GM19468 (cell line): Measurements from ENCODE around the gene UGT1A10.

Experiments
- ATAC-seq: cut with Tn5 transposase; IDR thresholded peaks from one replicate; pipeline ENCODE4 v1.9.1; 2021; ENCODE audit warnings: mild to moderate bottlenecking, moderate library complexity, moderate number of reproducible peaks; ENCODE audit not compliant: unreplicated experiment; ENCODE audit errors: extremely low read depth

UGT1A10 gene

GRCh38 chr2:233799087-233799665 lies 162.9 kb downstream of the UGT1A10 start:
- ATAC-seq, result no peak

DNA sequence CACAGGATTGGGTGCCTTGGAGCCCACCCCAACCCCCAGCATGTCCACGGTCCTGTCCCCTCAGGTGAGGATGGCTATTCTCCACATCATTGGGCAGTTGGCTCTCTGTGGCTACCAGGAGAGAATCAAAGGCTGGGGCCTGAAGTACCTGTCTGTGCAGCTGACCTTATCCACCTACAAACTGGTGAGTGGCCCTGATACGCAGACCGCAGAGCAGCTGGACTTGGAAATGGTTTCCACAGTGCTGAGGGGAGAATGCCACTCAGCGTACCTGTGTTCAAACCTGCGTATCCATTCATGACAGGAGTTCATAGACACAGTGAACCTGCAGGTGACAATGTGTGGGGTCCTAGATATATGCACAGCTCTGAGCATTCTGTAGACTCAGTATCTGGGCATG lies 163.5 kb downstream of the UGT1A10 start:
- no peak for ATAC-seq

GRCh38 chr2:233800208-233800607 lies 164.0 kb downstream of the UGT1A10 start:
- no peak for ATAC-seq

DNA sequence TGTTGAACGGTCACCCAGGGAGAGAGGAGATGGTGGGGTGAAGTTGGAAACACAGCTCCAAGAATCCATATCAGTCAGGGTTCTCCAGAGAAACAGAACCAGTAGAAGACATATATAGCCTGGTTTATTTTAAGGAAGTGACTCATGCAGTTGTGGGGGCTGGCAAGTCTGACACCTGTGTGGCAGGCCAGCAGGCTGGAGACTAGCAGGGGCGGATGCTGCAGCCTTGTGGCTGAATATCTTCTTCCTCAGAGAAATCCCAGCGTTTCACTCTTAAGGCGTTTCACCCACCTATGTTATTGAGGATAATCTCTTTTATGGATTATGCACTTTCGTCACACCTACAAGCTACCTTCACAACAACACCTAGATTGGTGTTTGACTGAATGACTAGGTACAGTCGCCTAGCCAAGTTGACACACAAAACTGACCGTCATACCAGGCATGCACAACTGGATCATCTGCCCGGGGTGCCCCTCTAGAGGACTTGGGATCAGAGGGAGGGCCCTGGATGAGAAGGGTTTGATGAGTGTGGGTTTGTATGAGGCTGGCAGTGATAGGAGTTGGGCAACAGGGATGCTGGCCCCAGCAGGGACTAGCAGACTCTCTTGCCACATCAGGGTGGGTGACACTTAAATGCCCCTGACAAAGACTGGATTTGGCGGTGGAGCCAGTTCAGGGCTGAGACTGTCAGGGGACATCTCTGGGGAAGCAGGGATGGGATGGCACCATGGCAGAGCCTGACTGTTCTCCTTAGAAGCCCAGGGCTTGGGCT lies 165.3 kb downstream of the UGT1A10 start:
- no peak for ATAC-seq

- no peak for ATAC-seq
Observed at GRCh38 chr2:233802132-233802815, 166.0 kb downstream of the UGT1A10 start.

GRCh38 chr2:233803292-233803911 lies 167.2 kb downstream of the UGT1A10 start:
- ATAC-seq, result no peak

GRCh38 chr2:233803994-233804393 lies 167.7 kb downstream of the UGT1A10 start:
- ATAC-seq, result no peak

DNA sequence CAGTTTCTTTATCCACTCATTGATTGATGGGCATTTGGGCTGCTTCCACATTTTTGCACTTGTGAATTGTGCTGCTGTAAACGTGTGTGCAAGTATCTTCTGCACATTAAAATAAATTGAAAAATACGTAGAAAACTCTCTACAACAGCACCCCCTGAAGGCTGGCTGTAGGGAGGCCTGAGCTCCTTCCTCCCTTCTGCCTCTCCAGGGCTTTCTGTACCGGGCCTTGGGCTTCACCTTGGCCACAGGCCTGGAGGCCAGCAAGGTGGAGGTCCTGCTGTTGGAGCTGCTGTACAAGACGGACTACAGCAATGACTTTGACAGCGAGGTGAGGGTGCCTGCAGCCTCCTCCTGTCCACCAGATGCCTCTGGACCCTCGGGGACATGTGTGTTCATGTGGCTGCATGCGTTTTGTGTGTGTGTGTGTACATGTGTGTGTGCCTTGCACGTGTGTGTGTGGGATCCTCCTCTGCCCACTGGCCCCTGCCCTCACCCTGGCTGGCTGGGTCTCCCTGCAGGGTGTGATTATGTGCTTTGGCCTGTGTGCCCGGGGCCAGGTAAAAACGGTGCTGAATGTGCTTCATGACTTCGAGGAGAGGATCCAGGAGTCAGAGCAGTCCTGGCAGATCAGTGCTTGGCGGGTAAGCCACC lies 171.1 kb downstream of the UGT1A10 start:
- no peak for ATAC-seq

DNA sequence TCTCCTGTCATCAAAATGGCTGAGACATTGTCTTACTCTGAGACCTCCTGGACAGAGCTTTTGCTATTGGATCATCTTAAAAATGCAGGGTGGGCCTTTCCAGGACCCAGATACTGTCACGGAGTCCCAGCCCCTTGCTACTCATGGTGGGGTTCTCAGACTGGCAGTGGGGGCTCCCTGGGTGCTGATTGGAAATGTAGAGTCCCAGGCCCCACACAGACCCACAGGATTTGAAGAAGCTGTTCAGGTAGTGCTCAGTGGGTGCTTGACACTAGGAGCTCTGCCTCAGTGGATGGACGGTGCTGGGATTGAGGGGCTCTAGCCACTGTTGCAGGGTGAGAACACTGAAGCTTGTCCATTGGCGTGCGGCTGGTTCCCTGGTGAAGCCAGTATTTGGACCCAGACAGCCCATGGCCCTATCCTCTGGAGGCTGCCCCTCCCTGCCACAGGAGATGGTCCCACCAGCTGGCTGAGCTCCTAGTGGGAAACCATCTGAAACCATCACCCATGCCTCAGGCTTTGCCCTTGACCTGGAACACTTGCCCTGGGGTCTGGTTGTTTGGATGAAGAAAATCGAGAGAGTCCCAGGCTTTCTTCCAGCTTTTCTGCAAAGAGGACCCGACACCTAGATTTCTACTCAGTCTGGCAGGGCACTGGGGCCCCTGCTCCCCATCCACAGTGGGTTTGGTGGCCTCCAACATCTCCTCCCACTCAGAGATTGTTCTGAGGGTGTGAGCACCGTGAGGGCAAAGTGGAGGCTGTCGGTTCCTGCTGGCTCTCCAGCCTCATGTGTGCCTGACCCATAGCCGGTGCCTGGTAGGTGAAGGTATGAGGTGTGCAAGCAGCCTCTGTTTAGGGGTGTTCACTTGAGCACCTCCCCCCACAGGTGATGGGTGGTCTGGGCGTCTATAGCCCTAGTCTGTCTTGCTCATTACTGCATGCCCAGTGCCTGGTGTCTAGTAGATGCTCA lies 172.0 kb downstream of the UGT1A10 start:
- ATAC-seq, result no peak

- no peak for ATAC-seq
Observed at GRCh38 chr2:233810385-233810784, 174.1 kb downstream of the UGT1A10 start.

- no peak for ATAC-seq
Observed at GRCh38 chr2:233811087-233811486, 174.8 kb downstream of the UGT1A10 start.

DNA sequence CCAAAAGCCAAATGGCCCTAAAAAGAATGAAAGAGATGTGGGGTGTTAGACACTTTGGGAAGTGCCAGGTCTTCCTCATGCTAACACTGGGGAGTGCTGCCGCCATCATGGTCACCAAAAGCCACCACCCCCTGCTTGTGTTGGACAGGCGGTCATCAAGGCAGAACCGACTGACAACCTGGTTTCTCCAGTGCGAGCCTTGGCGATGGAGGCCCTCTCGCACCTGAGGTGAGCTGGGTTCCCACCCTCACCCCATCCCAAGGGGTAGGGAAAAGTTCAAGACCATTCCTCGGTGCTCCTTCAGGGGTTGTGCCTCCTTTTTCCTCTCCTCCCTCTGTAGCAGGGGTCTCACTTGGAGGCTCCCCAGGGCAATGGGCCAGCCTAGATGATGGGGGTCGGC lies 175.5 kb downstream of the UGT1A10 start:
- no peak for ATAC-seq

DNA sequence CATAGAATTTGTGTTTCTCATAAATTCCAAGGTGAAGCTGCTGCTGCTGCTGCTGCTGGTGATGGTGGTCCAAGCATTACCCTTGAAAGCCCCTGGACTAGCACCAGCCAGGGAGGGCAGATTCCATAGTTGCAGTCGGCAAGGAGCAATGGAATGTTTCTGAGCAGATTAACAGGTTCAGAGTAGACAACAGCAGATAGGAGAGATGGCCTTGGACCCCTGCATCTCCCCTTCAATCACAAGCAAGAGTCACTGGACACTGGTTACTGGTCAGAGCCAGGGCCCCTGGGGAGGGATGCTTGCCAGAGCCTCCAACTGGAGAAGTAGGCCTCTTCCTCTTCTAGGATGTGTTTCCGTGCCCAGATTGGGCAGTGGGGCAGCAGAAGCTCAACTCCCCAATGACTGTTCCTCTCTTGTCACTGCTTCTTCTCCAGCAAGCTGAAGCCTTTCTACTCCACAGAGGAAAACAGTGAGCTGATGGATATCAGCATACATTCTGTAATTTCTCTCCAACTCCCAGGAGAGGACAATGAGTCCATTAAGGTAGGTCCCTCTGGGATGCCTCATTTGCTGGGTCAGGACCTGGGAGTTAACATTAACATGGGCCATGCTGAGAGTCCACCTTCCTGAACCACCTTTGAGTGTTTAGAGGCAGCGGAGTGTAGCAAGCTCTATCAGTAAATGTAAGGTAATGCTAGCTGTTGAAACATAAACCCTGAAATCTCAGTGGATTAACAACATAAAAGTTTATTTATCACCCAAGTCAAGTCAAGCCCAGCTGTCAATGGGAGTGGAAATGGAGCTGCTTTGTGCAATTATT lies 177.2 kb downstream of the UGT1A10 start:
- ATAC-seq, result no peak

DNA sequence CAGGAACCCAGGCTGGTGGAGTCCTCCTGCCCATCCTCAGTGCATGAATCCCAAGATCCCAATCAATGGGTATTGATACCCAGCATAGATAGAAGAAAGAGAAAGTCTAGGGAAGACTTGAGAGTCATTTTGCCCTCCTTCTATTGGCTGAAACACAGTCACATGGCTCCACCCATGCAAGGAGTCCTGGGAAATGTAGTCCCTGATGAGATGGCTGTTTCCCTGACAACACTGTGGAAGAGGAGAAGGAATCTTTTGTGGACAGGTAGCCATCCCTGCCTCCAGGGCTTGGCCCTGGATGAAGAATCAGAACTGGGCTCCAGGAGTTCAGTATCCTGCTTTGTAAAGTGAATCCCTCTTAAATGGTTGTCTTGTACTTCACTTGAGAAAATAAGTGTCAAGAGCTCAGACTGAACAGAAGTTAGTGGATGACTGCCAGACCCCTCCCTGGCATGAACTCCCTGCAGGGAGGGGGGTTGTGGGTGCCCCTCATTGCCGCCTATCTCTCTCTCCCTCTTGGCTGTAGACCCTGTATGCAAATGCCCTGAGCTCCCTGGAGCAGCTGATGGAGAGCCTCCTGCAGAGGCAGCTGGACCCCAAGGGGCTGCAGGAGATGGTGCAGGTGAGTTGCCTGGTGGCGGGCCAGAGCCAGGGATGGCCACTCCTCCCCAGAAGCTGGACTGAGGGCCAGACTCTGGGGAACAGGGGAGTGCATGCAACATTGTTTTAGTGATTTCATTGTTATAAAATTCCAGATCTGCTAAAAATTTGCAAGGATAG lies 178.0 kb downstream of the UGT1A10 start:
- no peak for ATAC-seq

GRCh38 chr2:233815861-233816260 lies 179.6 kb downstream of the UGT1A10 start:
- ATAC-seq, result no peak

- ATAC-seq, result no peak
Observed at GRCh38 chr2:233816334-233816733, 180.1 kb downstream of the UGT1A10 start.

DNA sequence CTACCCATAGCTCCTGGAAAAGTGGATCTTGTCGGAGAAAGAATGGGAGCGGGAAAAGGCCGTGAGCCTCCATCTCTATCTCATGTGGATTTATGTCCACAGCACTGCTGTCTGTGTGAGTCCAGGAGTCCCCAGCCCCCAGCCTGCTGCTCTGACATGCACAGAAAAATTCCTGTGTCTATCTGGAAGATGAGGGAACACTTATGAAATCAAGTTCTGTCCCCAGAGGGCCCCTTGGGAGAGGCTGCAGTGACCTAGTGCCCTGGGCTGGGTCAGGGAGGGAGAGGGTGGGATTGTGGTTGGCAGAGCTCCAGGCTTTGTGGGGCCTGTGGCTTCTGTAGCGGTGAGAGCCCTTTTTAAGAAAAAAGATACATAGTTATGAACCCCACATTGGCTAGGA lies 180.5 kb downstream of the UGT1A10 start:
- no peak for ATAC-seq
